GM15510 (cell line): ENCODE results near the gene LRRC49.

Source experiments
- POLR2A ChIP-seq: IDR thresholded peaks from 3 replicates; pipeline ENCODE4 v1.6.1; 2011; ENCODE audit warnings: borderline replicate concordance; ENCODE audit not compliant: insufficient read length; ENCODE audit errors: extremely low read depth

Gene LRRC49

DNA sequence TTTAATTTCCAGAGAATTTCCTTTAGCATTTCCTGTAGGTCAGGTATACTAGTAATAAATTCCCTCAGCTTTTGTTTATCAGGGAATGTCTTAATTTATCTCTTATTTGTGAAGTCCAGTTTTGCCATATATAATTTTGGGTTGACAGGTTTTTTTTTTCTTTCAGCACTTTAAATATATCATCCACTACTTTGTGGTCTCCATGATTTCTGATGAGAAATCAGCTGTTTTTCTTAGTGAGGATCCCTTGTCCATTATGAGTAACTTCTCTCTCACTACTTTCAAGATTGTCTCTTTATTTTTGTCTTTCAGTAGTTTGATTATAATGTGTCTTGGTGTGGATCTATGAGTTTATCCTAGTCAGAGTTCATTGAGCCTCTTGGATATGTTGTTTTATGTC is 105.7 kb downstream of the LRRC49 start:
- no peak for TF ChIP-seq POLR2A

DNA sequence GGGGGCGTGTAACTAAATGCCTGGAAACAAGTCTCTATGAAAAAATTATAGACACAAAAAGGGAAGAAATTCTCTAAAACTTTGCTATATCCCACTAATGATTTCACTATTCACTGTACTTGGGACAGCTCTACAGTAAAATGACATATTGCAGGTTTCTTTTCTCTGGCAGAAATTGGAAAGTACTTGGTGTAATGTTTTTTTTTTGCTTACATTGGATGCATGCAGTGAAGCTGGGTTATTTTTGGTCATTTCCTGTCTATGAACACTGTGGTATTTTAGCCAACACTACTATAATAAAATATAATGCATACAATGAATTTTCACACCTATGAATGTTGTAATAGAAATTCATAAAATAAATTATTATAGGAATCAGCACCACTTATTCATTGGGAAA is 109.7 kb downstream of the LRRC49 start:
- no peak for TF ChIP-seq POLR2A

DNA sequence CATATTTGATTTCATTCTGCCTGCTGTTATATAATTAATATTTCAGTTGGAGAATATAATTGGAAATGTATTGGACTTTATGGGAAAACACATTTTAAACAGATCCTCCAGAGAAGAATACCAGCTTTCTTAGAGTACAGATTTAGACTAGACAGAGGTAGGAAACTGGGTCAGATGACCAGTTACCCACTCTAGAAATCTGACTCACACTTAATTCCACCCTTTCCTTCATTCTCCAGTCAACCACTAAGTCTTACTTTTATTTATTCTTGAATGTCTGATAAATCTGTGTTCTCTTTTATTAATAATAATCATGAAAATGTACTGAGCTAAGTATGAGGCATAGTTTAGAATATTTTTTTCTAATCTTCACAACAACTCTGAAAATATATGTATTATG is 110.7 kb downstream of the LRRC49 start:
- no peak for TF ChIP-seq POLR2A

DNA sequence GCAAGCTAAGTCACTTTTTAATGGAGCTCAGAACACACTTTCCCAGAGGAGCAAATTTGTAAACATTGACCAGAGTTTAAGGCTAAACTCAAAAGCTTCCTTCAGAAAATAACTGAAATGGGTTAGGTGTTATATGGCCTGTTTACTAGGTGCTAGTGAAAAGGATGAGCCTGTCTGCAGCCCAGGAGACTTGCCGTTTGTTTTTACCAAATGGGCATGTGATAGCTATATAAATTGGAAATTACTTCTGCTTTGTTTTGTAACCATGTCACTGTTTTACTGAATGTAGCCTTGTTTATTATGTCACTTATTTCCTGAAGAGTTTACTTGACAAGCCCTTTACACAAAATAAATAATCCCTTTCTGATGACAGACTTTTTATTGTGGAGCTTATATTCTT is 113.3 kb downstream of the LRRC49 start:
- no peak for TF ChIP-seq POLR2A

DNA sequence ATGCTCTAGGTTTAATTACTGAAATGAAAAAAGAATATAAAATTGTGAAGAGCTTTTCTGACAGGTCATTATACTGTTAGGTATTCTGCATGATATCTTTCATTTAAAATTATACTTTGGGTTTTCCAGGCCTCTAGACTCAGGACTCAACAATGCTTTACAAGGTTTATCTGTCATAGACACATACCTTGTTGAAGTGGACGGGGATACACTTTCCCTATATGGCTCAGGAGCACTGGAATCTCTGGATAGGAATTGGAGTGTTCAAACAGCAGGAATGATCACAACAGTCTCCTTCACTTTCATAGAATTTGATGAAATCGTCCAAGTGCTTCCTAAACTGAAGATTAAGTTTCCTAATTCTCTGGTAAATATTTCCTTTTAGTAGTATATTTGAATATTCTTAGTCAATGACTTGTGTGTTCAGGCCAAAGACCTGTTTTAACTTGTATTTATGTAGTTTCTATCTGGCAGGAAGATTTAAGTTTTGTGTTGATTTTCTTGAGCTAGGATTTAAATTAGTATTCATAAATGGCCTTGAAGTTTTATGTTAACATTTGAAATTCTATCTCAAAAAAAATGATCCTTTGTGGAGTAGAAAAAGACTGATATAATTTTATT is 115.7 kb downstream of the LRRC49 start:
- TF ChIP-seq POLR2A = no peak

DNA sequence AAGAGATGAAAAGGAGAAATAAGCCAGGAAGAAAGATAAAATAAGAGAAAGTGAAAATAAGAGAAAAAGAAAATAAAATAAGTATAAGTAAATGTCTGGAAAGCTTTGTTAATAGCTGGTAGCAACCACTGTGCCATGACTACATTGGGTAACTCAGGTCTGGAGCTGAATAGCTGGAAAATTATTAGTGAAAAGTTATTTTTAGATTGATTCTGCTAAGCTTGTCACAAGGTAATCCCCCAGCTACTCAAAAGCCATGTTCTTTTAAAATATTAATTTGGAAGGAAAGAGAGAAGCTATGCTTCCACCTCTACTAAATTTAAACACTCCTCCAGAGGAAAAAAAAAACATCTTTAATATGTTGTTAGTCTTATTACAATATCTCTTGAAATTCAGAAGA is 117.8 kb downstream of the LRRC49 start:
- TF ChIP-seq POLR2A = no peak

DNA sequence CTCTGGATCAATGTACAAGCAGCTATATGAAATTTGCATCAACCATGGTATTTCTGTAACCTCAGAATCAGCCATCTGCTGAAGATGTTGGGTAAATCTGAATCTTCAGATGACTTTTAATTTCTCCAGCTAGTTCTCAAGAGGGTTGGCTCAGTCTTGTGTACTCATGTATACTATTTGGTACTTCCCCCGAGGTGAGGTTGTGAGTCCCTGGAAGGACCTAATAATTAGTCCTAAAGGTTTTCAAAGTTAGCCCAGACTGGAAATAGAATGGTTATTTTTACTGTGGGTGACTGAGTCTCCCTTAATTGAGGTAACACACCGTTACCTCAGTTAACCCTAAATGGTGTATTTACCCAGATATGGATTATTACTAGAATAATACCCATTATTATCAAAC is 118.4 kb downstream of the LRRC49 start:
- no peak for TF ChIP-seq POLR2A

DNA sequence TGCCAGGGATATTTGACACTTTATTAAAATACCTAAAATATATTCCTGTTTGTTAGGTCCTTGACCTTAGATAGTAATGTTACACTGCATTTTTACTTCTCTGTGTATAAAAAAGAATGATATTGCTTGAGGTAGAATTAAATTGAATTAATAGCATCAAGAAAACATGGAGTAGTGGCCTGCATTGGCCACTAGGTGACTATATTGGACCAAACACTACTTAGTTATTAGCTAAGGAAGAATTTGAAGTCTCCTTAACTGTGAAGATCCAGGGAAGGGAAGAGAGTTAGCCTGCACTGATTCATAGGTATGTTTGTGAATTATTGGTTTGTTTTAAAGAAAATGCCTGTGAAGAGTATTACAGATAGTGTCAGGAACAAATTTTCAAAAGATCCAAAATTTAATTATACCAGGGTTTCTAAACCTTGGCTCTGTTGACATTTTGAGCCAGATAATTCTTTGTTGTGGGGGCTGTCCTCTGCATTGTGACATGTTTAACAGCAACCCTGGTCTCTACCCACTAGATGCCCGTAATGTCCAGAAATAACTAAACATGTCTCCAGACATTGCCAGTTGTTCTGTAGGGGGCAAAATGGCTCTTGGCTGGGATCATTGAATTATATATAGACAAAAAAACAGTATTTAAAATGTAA is 119.0 kb downstream of the LRRC49 start:
- no peak for TF ChIP-seq POLR2A

DNA sequence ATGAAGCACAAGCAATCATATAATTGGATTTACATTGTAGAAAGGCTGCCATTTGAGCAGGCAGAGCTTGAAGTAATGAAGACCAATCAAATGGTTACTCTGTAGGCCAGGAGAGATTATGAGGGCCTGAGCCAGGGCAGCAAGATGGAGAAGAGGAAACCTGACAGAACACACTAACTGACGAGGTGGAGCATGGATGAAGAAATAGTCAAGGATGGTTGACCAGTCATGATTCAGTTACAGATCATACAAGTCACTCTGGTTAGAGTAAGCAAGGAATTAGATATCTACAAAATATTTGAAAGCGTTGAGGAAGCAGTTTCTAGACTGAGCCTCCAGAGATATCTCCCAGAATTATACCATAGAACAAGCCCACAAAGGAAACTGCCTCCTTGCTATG is 120.8 kb downstream of the LRRC49 start:
- no peak for TF ChIP-seq POLR2A

DNA sequence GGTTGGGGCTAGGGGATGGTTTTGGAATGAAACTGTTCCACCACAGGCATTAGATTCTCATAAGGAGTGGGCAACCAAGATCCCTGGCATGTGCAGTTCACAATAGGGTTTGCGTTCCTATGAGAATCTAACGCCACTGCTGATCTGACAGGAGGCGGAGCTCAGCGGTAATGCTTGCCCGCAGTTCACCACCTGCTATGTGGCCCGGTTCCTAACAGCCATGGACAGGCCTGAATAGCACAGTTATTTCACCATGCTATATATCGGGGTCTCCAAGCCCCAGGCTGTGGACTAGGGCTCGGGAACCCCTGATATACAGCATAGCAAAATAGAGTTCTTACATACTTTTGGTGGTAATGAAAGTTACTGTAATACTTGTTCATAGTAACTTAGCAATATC is 122.7 kb downstream of the LRRC49 start:
- TF ChIP-seq POLR2A = no peak

DNA sequence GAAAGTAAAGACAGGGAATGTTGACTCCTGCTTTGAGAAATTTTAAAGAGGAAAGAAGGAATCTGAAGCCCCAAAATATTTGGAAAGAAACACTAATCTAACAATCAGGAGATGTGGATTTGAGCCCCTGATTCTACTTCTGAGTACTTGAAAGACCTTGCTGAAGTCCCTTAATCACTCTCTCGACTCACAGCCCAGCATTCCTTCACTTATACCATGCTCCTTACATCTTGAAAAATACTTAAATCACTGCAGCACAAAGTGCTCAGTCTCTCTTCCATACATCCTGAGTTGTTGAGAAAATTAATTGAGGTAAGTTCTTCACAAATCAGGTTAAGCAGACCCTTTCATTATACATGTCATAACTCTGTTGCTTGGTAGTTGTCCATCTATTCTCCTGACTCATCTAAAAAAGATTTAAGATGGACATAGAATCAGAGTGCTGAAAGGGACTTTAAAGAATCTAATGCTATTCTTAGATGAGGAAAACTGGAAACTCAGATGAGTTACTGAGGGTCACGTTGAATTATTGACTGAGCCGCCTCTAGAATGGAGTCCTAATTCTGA is 149.8 kb downstream of the LRRC49 start:
- no peak for TF ChIP-seq POLR2A

DNA sequence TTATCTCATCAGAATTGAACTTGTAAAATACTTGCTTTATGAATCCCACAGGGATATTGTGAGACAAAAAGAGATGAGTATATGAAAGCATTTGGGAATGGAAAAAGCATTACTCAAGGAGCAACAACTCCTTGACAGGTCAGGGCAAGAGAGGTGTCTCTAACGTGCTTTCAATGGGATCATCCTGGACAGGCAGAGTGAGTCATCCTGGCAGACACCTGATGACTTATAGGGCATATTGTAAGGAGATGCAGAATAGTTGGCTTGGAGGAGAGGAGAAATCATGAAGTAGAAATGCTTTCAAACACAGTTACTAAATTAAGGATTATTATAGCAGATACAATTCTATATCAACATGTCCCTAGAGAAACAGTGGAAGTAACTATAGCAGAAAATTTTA is 150.7 kb downstream of the LRRC49 start:
- TF ChIP-seq POLR2A = no peak

DNA sequence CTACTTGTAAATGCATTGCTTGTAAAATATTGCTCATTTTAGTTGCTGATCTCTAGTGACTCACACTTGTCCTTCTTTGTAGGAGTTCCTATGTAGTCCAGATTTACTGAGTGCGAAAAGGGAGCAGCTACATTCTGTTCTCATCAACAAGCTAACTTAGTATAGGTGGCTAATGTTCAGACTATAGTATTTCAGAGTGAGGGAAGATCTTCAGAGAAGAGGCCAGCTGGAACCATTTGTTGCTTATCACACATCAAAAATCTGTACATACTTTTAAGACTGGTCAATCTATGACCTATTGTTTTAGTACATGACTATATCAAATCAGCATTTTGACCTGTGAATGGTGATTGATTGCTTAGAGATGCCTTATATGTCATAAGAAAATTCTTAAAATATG is 151.4 kb downstream of the LRRC49 start:
- TF ChIP-seq POLR2A = no peak

DNA sequence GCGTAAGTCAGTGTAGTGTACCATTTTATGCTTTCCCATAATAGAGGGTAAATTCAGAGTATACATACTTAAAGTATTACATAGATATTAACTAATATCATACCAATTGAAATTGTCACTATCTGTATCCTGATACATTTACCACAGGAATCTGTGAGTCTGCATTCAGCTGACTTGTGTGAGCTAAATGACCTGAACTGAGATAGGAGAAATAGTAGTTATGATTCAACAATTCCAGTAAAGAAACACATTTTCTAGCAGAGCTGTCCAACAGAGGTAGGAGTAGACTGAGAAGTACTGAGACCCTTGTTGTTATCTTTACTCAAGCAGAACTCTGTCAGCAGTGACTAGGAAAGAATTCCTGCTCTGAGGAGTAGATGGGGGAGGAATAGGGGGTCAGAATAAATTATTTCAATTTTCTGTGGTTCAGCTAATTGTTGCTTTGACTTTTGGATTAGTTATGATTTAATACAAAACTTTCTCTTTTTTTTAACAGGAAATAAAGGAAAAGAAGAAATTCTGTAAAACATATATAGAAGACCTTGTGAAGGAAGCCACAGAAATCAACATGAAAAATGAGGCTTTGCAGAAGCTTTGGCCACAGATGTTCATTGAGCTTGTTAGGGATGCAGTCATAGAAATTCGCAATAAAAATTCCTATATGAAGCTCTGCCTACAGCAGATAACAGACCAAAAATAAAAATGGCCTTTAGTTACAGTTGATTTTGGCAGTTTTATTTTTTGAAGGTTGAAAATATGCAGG is 156.5 kb downstream of the LRRC49 start:
- no peak for TF ChIP-seq POLR2A

DNA sequence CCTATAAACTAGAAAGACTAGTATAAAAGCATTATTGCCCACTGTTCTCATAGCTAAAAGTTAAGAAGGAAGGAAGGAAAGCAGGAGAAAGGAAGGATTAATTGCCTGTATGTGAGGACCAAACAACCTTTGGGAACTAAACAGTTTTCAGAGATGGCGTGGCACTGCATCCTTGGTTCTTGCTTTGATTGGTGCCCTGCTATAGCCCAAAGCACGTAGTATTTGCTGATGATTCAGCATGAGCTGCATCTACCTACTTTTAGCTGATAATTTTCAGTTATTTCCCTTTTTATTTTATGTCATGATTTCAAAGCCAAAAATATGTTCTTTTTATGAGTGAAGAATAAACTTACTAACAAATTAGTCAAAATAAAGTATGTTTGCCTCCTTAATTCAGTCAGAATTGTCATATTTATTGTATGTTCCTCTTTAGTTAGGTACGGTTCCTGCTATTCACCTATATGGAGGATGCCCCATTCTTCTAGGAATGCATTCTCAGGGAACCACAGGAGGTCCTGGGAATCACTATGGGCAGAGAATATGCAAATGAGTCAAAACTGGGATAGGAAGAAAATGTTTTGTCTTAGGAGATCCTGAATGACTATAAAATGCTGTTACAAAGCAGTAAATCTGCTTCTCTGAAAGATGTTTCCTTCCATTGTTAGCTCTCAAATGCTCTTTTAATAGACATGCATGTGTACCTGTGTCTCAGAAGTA is 157.2 kb downstream of the LRRC49 start:
- TF ChIP-seq POLR2A = no peak
